Loucy (cell line): ENCODE measurements around the gene VIPR1.

Source experiments
- EZH2phosphoT487 ChIP-seq: fragments of 200-600 bp; IDR thresholded peaks from 2 replicates; pipeline ENCODE4 v1.6.1; 2018; ENCODE audit warnings: antibody characterized with exemption, mild to moderate bottlenecking, moderate library complexity, borderline replicate concordance
- TF ChIP-seq, protein P1 (sequence below): fragments of 200-600 bp; sonication (generic); conservative IDR thresholded peaks from 2 replicates; pipeline ENCODE4 v1.5.1; 2014; ENCODE audit warnings: mild to moderate bottlenecking, antibody characterized with exemption, low read length

DNA sequence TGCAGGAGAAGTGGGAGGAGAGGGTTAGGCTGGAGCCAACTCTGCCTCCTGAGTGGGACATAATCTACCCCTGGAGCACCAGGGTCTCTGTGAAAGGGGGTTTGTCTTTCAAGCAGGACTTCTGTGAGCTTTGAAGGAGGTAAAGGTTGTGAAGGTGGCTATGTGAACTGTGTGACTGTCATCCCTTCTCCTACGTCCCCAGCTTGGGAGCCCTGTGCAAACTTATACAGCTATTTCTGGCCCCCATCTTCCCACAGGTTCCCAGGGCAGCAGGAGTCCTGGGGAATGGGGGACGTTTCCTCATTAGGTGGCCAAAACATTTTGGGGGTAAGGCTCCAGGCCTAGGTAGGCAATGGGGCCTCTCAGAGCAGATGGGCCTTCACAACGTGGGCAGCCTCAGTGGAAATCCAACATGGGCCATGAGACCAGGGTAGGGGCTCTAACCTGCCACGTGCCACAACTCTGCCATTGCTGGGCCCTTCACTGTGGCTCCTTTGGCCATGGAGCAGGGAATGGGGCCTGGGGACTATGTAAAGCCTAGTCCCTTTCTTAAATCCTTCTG lies 3.5 kb downstream of the VIPR1 start:
- TF ChIP-seq, protein P1, sequence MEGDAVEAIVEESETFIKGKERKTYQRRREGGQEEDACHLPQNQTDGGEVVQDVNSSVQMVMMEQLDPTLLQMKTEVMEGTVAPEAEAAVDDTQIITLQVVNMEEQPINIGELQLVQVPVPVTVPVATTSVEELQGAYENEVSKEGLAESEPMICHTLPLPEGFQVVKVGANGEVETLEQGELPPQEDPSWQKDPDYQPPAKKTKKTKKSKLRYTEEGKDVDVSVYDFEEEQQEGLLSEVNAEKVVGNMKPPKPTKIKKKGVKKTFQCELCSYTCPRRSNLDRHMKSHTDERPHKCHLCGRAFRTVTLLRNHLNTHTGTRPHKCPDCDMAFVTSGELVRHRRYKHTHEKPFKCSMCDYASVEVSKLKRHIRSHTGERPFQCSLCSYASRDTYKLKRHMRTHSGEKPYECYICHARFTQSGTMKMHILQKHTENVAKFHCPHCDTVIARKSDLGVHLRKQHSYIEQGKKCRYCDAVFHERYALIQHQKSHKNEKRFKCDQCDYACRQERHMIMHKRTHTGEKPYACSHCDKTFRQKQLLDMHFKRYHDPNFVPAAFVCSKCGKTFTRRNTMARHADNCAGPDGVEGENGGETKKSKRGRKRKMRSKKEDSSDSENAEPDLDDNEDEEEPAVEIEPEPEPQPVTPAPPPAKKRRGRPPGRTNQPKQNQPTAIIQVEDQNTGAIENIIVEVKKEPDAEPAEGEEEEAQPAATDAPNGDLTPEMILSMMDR, result no peak
- no peak for TF ChIP-seq EZH2phosphoT487
